ENCODE data around the gene SLC17A1.

Gene SLC17A1, protein sequence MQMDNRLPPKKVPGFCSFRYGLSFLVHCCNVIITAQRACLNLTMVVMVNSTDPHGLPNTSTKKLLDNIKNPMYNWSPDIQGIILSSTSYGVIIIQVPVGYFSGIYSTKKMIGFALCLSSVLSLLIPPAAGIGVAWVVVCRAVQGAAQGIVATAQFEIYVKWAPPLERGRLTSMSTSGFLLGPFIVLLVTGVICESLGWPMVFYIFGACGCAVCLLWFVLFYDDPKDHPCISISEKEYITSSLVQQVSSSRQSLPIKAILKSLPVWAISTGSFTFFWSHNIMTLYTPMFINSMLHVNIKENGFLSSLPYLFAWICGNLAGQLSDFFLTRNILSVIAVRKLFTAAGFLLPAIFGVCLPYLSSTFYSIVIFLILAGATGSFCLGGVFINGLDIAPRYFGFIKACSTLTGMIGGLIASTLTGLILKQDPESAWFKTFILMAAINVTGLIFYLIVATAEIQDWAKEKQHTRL

DNA sequence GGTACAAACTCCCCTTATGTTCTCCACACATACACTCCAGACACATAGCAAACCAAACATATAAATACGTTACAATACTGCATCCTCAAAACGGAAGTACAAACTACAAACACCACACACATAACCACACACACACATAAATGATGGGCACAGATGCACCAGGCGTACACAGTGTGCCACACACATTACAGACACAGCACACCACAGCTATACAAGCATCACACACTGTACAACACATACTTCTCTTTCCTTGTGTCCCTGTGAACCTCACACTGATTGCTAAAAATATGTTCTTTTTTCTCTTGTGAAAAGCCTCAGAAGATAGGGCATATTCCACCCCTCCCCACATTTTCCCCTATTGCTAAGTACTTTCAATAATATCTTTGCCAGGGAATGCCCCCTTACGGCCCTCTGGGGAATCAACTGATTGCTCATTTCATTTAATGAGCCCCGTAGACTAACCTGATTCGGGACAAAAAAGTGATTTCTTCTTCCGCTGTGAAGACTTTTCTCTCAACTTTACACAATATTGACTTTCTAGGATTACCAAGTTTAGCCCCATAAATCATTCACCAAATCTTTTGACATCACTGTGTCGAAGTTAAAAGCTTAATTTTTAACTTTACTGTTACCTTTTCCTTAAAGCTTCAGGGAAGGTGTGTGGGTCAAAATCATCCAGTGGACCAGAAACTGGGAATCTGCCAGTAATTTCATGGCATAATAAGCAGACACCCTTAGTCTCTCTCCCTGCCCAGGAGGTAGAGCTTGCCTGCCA is at the start of gene SLC17A1:
Gene SLC17A1, minus strand, starts transcription at position 521 of the 775 bp plus-strand sequence. CDS start 1,495 bp downstream, outside the sequence.
- DNase-seq = no peak

DNA sequence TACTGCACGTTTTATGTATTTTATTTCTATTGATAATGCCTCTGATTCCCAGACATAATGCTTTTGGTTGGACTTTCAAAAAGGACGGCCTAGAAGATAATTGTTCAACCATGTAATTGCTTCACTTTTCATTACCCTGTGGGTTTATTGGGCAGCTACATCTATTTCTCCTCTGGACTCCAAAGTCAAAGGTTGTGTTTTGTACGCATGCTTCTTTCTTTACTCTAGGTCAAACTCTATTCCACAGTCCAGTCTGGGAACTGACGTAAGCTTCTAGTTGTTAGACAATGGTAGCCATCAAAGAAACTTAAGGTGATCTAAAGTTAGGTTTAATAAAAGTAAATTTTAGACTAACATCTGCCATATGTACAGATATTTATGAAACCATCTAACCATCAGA is 48.7 kb upstream of the SLC17A1 start:
- no peak for DNase-seq

DNA sequence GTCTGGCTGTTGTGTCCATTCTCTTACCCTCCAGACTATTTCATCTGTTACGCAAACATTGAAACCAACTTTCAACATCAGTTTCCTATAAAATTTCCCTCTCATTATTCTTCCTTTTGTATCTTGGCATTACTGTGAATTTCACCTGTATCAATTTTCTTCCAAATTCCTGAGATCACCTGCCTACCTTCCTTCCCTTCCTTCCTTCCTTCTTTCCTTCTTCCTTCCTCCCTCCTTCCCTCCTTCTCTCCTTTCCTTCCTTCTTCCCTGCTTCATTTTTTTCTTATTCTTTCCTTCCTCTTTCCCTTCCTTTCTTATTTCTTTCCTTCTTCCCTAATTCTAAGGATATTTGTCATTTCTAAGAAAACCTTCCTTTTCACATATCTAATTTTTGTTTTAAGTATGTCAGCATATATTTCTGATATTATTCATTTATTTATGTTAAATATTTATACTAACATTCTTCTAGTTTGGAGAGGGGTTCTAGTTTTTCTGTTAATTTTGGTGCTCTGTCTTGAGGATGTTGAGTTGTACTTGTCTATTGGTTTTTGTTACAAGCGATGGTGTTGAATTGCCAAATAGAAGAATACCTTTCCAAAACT is 47.0 kb upstream of the SLC17A1 start:
- DNase-seq = no peak

DNA sequence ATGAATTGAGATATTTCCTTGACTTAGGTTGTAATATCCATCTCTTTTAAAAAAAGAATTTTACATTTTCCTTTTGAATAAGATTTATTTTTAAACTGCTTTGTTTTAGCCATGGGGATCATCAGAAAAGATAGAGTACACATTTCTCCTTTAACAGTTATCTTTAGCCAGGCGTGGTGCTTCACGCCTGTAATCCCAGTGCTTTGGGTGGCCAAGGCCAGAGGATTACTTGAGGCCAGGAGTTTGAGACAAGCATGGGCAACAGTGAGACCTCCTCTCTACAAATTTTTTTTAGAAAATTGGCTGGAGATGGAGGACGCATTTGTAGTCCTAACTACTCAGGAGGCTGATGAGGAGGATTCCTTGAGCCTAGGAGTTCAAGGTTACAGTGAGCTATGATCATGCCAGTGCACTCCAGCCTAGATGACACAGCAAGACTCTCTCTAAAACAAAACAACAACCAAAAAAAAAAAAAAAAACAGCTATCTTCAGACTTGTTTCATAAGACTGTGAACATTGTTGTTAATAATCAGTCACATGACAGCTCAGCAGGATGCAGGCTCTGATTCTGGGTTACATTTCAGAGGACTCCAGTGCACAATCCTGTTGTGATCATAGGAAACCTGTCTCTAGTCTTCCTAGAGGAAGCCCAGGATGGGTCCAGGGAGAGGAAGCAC is 44.2 kb upstream of the SLC17A1 start:
- no peak for DNase-seq

DNA sequence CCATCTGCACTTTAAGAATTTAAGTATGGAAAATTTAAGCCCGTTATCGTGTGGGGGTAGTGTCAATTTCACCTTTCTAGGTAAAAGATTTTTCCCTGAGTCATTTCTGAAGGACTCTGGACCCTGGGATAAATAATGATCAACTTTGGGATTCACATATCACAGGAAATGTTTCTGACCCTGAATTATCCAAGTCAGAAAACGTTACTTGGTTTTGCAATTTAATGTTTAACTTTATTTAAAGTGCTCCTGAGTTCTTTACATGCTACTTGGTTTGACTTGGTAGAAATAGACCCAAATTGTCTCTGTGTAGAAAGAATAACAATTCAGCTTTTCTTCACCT is 43.7 kb upstream of the SLC17A1 start:
- no peak for DNase-seq

DNA sequence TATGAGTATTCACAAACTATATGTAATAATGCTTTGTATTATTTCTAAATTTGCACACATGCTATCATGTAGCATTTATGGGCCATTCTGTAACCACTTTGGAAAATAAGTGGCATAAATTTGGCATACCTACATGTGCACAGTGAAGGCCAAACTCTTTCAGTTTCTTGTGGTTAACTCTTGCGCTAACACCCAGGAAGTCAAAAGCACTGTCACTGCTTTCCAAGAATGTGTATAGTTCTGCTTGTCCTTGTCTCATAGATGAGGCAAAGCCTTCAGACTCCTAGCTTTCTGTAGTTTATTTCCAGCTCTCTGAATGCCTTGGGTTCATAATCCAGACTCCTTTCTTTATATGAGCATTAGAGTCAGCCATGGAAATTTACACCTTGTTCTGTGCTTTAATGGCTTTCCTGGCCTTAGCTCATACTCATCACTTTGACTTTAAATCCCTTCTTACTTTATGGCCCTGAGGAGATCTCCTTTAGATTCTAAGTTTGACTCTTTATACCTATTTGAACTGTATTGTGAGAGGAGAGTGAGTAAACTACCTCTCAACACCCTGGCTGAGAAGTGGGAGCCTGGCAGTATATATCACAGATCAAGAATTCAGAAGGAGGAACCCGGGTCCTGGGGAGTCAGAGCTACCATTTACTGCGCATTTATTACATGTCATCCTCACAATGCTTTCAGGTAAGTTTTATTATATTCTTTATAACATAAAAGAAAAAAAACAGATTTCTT is 43.1 kb upstream of the SLC17A1 start:
- DNase-seq = no peak

DNA sequence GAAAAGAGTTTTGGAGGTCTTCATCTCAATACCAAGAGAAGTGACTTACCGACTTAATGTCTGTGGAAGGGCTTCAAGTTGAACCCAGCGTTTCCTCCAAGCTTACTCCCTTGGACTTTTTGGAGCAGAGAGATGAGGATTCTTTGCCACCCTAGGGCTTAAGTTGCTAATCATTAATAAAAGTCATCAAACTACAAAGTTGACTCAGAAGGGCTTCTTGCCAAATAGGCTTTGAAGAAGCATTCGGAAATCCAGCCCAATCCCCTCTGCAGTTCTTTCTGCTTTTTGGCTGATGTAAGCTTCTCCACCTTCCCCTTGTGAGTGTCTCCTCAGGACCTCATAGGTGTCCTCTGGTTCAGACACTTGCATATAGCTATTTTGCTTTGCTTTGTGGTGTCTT is 42.3 kb upstream of the SLC17A1 start, which contains the start of gene SLC17A3:
Gene SLC17A3, minus strand, starts transcription at position 126 of the 400 bp plus-strand sequence. CDS start 5,856 bp downstream, outside the sequence.
- DNase-seq = no peak

DNA sequence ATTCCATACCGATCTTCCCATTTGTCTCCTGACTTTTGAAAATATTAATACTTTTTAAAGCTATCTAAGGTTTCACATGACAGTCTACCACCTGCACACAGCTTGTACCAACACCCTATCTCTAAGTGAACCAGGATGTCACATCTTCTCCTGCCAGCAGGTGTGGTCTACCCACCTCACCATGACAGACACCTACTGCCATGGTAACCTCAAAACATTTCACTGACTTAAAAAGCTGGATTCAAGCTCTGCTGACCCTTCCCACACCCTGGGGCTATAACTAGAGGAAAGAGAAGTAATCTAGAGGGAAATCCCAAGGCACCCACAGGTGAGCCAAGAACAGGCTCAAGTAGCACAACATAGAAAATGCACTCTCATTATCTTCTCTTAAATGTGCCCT is 41.0 kb upstream of the SLC17A1 start:
- DNase-seq = no peak

DNA sequence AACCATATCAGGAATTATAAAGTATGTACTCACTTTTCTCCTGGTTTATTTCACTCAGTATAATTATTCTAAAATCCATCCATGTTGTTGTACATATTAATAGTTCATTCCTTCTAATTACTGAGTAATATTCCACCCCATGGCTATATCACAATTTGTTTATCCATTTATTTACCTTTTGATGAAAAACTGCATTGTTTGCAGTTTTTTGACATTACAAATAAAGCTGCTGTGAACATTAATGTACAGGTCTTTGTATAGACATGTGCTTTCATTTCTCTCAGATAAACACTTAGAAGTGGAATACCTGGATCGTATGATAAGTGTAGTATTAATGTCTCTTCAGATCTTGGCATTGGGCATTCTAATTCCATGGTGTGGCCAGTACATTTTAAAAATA is 38.0 kb upstream of the SLC17A1 start:
- DNase-seq = no peak

DNA sequence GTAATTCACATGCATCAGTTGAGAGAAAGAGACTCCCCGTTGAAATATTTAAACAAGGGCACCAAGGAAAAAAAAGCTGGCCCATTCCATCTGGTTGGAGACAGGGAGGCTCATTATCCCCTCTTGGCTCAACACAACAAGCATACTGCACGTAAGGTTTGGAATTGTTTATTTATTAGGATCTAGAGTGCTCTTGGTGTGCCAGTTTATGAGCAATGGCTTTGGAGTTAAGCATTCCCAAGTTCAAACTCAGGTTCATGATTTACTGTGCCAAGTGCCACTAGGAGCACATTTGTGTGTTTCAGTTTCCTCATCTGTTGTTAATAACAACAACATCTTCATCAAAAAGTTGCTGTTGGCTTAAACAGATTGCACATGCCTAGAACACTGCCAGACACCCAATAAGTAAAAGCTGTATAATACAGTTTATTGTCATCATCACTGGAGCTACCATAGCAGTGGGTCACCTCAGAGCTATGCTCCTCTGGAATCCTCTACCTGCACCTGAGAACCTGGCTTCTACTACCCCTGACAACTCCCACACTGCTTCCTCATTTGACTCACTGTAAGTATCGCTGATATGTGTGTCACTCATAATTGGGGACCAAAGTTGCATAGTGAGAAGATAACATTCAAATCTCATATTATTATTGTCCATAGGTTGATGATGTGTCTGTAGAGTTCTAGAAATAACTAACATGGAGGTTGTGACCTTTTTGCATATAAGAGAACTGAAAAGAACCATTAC is 36.8 kb upstream of the SLC17A1 start:
- peak; percentile 3 for DNase-seq

DNA sequence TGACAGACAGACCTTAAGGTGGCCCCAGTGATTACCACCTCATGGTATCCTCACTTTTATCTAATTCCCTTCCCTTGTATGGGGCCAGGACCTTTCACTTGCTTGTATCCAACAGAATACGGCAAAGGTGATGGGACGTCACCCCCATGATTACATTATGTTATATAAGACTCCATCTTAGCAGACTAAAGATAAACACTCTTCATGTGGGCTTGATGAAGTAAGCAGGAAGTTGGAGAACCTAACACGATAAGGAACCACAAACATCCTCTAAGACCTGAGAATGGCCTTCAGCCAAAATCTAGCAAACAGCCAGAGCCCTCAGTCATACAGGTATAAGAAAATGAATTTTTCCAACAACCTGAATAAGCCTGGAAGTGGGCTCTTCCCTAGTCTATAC is 34.2 kb upstream of the SLC17A1 start:
- DNase-seq = no peak

DNA sequence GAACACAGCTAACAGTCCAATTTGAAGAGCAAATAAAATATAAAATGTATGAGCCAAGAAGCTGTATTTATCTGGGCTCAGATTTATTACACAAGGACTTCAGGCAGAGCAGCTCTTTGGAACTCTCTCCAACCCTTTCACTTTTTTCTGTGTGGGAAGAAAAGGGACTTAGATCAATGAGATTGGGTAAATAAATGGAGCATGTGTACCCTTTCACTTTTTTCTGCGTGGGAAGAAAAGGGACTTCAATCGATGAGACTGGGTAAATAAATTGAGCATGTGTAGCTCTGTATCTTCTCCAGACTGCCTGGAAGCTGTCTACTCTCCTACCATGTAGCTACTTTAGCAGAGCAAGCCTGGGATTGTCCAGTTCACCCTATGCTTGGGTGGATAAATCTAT is 31.5 kb upstream of the SLC17A1 start:
- DNase-seq = no peak

DNA sequence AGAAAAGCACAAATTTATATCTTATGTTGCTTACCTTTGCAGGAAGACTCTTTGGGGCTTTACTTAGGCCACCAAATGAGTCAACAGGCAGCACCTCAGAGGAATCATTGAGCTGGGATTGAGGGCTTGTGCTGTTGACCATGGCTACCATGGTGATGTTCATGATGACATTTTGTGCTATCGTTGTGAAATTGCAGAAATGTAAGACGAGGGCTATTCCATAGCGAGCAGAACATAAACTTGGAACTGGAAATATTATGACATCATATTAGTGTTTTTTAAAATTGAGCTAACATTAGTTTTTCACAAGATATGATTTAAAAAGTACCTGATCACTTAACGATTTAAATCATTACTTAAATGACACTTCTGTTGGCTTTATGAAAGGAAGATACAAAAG is 30.3 kb upstream of the SLC17A1 start:
- DNase-seq = no peak

DNA sequence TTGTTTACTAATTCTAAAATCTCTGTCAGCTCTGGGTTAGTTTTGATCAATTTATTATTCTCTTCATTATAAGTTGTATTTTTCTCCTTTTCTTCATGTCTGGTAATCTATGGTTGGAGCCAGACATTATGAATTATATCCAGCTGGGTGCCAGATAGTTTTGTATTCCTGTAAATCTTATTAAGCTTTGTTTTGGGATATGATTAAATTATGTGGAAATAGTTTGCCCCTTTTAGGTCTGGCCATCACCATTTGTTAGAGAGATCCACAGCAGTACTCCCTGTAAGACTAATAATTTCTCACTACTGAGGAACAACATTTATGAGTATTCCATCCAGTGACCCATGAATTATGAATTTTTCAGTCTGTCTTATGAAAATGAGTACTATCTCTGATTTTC is 20.9 kb upstream of the SLC17A1 start:
- no peak for DNase-seq

DNA sequence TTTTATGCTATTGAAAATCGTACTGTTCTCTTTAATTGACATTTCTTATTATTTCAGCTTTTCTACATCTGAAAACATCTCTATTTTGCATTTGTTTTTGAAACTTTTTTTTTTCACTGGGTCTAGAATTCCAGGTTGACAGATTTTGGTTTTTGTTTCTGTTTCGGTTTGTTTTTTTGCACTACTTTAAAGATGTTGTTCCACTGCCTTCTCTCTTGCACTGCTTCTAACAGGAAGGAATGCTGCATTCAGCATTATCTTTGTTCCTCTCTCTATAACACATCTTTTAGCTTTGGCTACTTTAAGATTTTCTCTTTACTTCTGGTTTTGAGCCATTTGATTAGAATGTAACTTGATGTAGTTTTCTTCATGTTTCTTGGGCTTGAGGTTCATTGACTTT is 20.1 kb upstream of the SLC17A1 start:
- DNase-seq = no peak

DNA sequence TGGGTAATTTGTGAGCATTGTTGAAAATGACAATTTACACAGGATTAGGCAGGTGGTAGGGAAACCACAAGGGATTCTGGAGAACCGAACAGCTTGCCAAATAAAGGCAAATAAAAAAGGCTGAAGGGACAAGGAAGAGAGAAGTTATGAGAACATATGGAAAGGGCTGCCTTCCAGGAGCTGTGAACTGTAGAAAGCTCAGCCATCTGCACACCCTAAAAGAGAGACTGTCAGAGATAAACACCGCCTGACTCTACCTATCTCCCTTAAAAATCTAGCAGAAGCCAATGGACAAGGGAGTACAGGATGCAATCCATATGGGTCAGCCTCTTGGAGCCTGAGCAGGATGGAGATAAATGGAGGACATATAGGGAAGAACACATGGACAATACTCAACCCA is 12.7 kb upstream of the SLC17A1 start:
- DNase-seq = no peak

DNA sequence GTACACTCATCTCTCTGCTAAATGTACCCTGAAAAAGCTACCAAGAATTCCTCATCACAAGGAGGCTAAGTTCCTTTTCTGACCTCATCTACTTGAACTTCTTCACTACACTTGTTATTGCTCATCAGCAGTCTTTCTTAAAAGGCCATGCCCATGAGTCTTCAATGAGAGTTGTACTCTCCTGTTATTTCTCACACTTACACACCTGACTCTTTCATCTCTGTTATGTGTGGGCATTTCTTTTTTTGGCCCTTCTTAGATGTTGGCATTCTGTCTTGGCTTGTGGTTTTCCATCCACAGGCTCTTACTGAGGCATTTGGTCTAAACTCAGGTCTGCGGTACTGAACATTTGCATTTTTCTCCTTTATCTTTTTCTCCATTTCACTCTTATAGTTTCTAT is 10.7 kb upstream of the SLC17A1 start:
- DNase-seq = peak; percentile 14

DNA sequence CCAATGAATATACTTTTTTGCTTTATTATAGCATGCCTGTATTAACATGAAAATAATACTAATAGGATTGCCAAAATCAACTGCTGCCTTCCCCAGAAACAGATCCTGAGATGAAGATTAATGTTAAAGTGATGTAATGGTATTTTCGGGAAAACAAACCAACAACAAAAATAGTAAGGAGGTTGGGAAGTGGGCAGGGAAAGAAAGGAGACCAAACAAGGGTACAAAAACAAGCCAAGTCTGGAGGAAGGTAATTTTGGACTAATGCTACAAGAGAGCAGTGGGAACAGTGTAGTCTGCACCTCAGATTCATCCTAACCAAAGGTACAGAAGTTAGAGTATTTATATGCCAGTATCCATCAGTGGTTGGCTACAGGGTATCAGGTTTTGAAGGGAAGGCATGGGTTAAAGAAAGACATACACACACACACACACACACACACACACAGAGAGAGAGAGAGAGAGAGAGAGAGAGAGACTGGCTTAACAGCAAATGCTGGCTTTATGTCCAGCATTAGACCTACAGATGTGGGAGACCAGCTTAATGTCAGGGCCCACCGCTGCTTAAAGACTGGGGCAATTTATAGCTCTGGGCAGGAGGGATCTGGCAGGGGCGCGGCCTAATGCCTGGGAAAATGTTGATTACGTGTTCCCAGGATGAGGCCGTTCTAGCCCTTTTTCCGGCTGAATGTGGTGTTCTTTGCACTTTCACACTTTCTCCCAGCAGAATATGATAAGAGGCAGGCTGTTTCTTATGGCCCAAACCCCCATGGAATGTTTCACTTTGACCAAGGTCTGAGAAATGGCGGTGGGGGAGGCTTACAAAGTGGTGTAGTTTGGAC is 3.8 kb upstream of the SLC17A1 start:
- no peak for DNase-seq

DNA sequence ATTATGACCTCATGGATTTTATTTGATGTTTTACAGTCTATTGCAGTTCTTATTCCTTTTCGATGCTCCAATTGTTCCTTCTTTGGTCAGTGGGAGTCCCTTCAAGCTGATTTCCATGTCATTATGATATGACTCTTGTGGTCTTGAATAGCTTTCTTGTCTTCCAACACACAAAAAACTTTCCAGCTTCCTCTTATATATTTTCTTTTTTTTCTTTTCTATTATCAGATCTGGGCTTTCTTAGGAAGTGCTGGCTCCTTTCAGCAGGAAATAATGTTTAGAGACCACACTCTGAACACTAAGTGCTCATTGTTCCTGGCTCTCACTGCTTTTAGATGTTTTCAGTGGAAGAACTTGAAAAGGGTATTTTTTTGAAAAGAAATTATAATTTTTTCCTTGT is 3.1 kb upstream of the SLC17A1 start:
- no peak for DNase-seq

DNA sequence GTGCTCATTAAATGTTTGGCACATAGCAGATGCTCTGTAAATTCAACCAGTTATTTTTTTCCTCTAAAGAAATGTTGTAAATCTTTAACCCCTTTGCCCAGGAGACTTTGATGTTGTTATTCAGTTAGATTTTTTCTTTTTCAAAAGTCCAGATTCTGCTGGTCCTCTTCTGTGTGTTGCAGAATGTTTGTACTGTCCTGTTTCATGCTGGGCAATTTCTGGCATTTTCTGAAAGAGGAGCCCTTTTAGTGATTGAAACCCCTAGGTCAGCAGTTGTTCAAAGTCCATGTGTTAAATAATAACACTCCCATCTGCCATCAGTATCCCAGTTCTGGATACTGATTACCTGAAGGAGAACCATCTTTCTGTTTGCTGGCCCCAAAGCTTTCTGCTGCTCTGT is 1.3 kb upstream of the SLC17A1 start:
- no peak for DNase-seq

DNA sequence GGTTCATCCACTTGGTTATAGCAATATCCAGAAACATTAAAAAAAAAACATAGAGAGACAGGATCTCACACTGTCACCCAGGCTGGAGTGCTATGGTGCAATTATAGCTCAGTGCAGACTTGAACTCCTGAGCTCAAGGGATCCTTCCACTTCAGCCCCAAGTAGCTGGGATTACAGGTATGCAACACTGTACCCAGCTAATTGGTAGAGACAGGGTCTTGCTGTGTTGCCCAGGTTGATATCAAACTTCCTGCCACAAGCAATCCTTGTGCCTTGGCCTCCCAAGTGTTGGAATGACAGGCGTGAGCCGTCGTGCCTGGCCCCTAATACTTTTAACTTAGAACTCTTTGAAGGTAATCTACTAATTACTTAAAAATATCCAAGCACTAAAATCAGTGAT is 818 bp upstream of the SLC17A1 start:
- DNase-seq = no peak

All from activated CD4-positive, alpha-beta T cell treated with anti-CD3 and anti-CD28 coated beads for 48 hours (primary cell).